ENCODE measurements around the gene PTPRE. TPM values are rescaled to one million over a fixed set of nuclear protein-coding genes. Genes with fewer than 3 reads are reported as not detected.

Gene PTPRE
- total and polyA plus RNA-seq, 10 of the 15 experiments (the other 5 are each of a cell fraction or from before 2014, with no cell fraction given), result 2.9 to 7.6 (median 5.8) TPM

DNA sequence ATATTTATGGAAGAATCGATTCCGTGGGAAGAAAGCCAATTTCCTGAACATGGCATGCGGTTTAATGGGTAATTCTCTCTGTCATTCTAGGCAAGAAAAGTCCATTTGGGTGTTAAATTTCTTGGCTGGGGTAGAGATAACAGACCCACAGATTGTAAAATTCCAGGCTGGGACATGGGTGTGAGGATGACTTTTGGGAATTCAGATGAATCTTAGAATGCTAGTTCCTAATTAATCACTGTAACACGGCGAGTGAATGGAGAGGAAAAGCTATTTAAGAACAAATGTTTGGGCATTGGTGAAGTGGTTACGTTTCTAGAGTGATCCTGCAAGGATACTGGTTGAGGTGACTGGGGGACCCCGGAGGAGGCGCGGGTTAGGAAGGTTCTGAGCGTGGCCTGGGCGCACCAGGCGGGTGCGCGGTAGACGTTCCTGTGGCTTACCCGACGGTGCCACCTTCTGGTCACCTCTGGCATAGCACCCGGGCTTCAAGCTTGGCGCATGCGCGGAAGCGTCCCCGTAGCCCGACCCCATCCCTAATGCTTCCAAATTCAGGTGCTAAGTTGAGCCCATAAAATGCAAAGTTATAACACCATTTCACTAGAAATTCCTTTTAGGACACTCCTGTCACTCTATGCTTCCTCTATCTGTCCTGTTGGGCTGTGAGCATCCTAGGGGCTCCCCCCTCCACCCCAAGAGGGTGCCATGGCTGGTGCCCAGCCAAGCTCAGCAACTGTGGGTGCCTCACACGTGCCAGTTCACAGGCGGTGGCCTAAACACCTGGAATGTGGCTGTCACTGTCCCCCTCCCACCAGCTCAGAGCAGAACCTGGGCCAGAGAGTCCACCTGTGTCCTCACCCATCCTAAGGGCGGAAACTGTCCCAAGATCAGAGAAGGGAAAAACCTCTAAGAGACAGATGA lies 104.4 kb downstream of the PTPRE start (continued):
- no peak for TF ChIP-seq ZBTB4 (CRISPR knock-in tag; IDR thresholded peaks at IDR 0.05)
- TF ChIP-seq EGR1 (IDR thresholded peaks at IDR 0.05; ENCODE audit: borderline replicate concordance in 1 of 2, low read depth in 2 of 2, low read length in 2 of 2), result no peak
- no peak for TF ChIP-seq ZBTB33 (IDR thresholded peaks at IDR 0.05)
- TF ChIP-seq BRCA1 (IDR thresholded peaks at IDR 0.05; ENCODE audit: low read depth, low read length), result no peak
- TF ChIP-seq ZNF592 (IDR thresholded peaks at IDR 0.05), result no peak
- TF ChIP-seq, protein P1, sequence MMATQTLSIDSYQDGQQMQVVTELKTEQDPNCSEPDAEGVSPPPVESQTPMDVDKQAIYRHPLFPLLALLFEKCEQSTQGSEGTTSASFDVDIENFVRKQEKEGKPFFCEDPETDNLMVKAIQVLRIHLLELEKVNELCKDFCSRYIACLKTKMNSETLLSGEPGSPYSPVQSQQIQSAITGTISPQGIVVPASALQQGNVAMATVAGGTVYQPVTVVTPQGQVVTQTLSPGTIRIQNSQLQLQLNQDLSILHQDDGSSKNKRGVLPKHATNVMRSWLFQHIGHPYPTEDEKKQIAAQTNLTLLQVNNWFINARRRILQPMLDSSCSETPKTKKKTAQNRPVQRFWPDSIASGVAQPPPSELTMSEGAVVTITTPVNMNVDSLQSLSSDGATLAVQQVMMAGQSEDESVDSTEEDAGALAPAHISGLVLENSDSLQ (IDR thresholded peaks at IDR 0.05), result no peak
- no peak for TF ChIP-seq SPI1 (IDR thresholded peaks at IDR 0.05; ENCODE audit: borderline replicate concordance, insufficient read depth, low read depth, low read length)
- TF ChIP-seq PML (IDR thresholded peaks at IDR 0.05; ENCODE audit: low read length), result no peak
- TF ChIP-seq, protein P2, sequence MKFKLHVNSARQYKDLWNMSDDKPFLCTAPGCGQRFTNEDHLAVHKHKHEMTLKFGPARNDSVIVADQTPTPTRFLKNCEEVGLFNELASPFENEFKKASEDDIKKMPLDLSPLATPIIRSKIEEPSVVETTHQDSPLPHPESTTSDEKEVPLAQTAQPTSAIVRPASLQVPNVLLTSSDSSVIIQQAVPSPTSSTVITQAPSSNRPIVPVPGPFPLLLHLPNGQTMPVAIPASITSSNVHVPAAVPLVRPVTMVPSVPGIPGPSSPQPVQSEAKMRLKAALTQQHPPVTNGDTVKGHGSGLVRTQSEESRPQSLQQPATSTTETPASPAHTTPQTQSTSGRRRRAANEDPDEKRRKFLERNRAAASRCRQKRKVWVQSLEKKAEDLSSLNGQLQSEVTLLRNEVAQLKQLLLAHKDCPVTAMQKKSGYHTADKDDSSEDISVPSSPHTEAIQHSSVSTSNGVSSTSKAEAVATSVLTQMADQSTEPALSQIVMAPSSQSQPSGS (IDR thresholded peaks at IDR 0.05; ENCODE audit: low read length), result no peak
- TF ChIP-seq CREM (IDR thresholded peaks at IDR 0.05; ENCODE audit: low read depth), result 0 out of 2 replicates have a peak, but pooled peaks have one; percentile 14
- TF ChIP-seq IKZF2 (IDR thresholded peaks at IDR 0.05), result no peak
- TF ChIP-seq MYC (IDR thresholded peaks at IDR 0.05; ENCODE audit: insufficient read depth, insufficient read length, insufficient replicate concordance, low read length, severe bottlenecking), result no peak
- TF ChIP-seq STAT1 (conservative IDR thresholded peaks at IDR 0.05), result no peak
- TF ChIP-seq RUNX3 (IDR thresholded peaks at IDR 0.05; ENCODE audit: low read length), result peak; percentile 65
